GM13976 (cell line): ENCODE data around the gene WNK4.

Experiments used
- DNase-seq: peaks from one replicate; pipeline ENCODE4 v3.0.0; 2012; ENCODE audit warnings: low spot score
- CTCF ChIP-seq: IDR thresholded peaks from 2 replicates; pipeline ENCODE4 v1.5.1; 2012; ENCODE audit warnings: borderline replicate concordance, mild to moderate bottlenecking; ENCODE audit not compliant: insufficient read depth; ENCODE audit errors: extremely low read depth, missing control alignments, control extremely low read depth
- in situ Hi-C: fragments of 300-500 bp; cut with MboI; formaldehyde crosslinking; loops from one replicate; pipeline ENCODE4 v1.12.0; 2022; ENCODE audit warnings: low sequenced_read_pairs, mixed read lengths, inconsistent platforms; ENCODE audit not compliant: unreplicated experiment

WNK4 gene

DNA sequence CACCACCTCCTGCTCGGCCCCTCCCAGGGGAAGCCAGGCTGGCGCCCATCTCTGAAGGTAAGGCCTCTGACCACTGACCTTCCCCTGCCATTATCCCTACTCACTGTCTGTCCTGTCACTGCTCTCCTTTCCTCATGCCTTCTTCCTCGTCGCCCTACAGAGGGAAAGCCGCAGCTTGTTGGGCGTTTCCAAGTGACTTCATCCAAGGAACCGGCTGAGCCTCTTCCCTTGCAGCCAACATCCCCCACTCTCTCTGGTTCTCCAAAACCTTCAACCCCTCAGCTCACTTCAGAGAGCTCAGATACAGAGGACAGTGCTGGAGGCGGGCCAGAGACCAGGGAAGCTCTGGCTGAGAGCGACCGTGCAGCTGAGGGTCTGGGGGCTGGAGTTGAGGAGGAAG lies 15.1 kb downstream of the WNK4 start:
- TF ChIP-seq CTCF: no peak
- DNase-seq: no peak
- in situ Hi-C loops: no loop called here

GRCh38 chr17:42796066-42796758 lies 15.8 kb downstream of the WNK4 start:
- no peak for TF ChIP-seq CTCF
- DNase-seq: no peak
- in situ Hi-C loops: no loop called here

GRCh38 chr17:42797067-42798007 lies 16.9 kb downstream of the WNK4 start:
- no peak for TF ChIP-seq CTCF
- no peak for DNase-seq

GRCh38 chr17:42798011-42798382 lies 17.6 kb downstream of the WNK4 start:
- no peak for TF ChIP-seq CTCF
- in situ Hi-C loops: no loop called here

More at GRCh38 chr17:42797067-42798007, 16.9 kb downstream of the WNK4 start:
- in situ Hi-C loops: no loop called here

DNA sequence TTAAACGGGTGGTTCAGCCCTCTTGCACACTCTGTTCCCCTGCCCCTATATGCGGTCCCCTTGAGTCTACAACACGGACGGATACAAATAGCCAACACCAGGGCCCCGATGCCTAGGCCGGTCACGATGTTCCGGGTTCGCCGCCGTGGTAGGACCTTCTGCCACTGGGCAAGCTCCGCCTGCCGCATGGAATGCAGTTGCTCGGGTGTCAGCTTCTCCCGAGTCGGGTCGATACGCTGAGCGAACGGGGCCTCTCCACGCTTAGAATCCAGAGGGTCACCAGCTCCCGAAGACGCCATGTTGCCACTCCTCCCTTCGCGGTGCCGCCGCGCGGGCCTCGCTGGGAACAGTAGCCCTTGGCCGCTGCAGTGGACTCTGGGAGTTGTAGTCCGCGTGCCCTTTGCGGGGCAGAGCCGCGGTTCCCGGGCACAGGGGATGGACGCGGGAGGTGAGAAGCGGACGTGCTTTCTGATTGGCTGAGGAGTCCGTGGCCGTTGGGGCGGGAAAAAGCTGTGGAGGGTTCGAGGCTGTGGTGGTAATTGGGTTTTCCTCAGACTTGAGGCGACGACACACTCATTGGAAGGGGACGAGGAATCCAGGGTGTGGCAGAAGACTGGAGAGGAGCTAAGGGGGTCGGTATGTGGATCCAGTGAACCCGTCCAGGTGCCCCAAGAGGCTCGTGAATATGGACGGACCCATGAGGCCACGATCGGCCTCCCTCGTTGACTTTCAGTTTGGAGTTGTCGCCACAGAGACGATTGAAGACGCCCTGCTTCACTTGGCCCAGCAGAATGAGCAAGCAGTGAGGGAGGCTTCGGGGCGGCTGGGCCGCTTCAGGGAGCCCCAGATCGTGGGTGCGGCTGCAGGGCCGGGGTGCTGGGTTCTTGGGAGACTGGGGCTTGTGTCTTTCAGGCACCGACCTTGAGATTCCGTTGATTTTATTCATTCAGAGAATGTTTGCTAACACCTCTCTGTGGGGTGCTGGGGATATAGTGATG lies 18.3 kb downstream of the WNK4 start, which contains the start of the genes CNTD1 and COA3:
CNTD1 (plus strand) TSS at position 479 of the 998 bp plus-strand sequence; CDS start at position 686, 207 bp downstream.
COA3 (minus strand) TSS at position 322 of the 998 bp plus-strand sequence; CDS start at position 299, 23 bp downstream.
- DNase-seq: peak; percentile 96
- in situ Hi-C loops: no loop called here
- no peak for TF ChIP-seq CTCF

More at GRCh38 chr17:42798011-42798382, 17.6 kb downstream of the WNK4 start:
- DNase-seq: no peak
